GM21390 (cell line): ENCODE results near the gene KRT2.
"Not testable (repeated sequence)": the region's sequence is repeated elsewhere in the genome, so short reads cannot be mapped to it uniquely, and the experiment has no call there.

Experiments used
- ATAC-seq: cut with Tn5 transposase; IDR thresholded peaks from one replicate; pipeline ENCODE4 v1.9.1; 2021; ENCODE audit not compliant: unreplicated experiment

KRT2 gene

GRCh38 chr12:52685406-52685890, 33.4 kb upstream of the KRT2 start:
- ATAC-seq = no peak

GRCh38 chr12:52684431-52684830, 32.4 kb upstream of the KRT2 start:
- ATAC-seq = no peak

GRCh38 chr12:52683575-52684300, 31.7 kb upstream of the KRT2 start:
- ATAC-seq = no peak

GRCh38 chr12:52682938-52683574, 31.0 kb upstream of the KRT2 start:
- no peak for ATAC-seq

GRCh38 chr12:52682381-52682660, 30.3 kb upstream of the KRT2 start:
- no peak for ATAC-seq

GRCh38 chr12:52681526-52682380, 29.7 kb upstream of the KRT2 start:
- no peak for ATAC-seq

GRCh38 chr12:52680363-52680762, 28.4 kb upstream of the KRT2 start, which contains the start of gene KRT1:
KRT1 (minus strand) TSS chr12:52680407; CDS start chr12:52680348, 59 bp downstream.
- ATAC-seq = no peak

- no peak for ATAC-seq
These were observed 27.9 kb upstream of the KRT2 start for GRCh38 chr12:52679875-52680274.

GRCh38 chr12:52677671-52678070, 25.7 kb upstream of the KRT2 start:
- ATAC-seq = no peak

- ATAC-seq = no peak
These were observed 25.1 kb upstream of the KRT2 start for GRCh38 chr12:52677126-52677525.

- no peak for ATAC-seq
These were observed 24.2 kb upstream of the KRT2 start for GRCh38 chr12:52676163-52676562.

- no peak for ATAC-seq
These were observed 23.3 kb upstream of the KRT2 start for GRCh38 chr12:52675301-52675701.

- ATAC-seq = no peak
These were observed 22.4 kb upstream of the KRT2 start for GRCh38 chr12:52674433-52674775.

- no peak for ATAC-seq
These were observed 21.9 kb upstream of the KRT2 start for GRCh38 chr12:52673713-52674432.

- ATAC-seq = no peak
These were observed 21.2 kb upstream of the KRT2 start for GRCh38 chr12:52673217-52673616.

GRCh38 chr12:52672321-52672933, 20.4 kb upstream of the KRT2 start:
- no peak for ATAC-seq

GRCh38 chr12:52670961-52671360, 18.9 kb upstream of the KRT2 start:
- ATAC-seq = no peak

- ATAC-seq = no peak
These were observed 18.5 kb upstream of the KRT2 start for GRCh38 chr12:52670506-52670905.

- not testable (repeated sequence) for ATAC-seq
These were observed 17.9 kb upstream of the KRT2 start for GRCh38 chr12:52669941-52670340.

- ATAC-seq = no peak
These were observed 17.4 kb upstream of the KRT2 start for GRCh38 chr12:52669426-52669825.

GRCh38 chr12:52667931-52668330, 15.9 kb upstream of the KRT2 start:
- ATAC-seq = no peak
